C4-2B (cell line): ENCODE data around the gene ZG16.

Source experiments
- H3K27ac ChIP-seq: fragments of 450-650 bp; 2 replicates; pipeline ENCODE4 v1.5.1; 2017
- CTCF ChIP-seq: fragments of 450-650 bp; conservative IDR thresholded peaks from 2 replicates; pipeline ENCODE4 v1.5.1; 2017; ENCODE audit warnings: mild to moderate bottlenecking
- ZFX ChIP-seq: fragments of 450-650 bp; IDR thresholded peaks from 2 replicates; pipeline ENCODE4 v1.6.1; 2017

ZG16 gene

GRCh38 chr16:29815032-29815721 is 37.1 kb downstream of the ZG16 start:
- H3K27ac ChIP-seq, result peak overlapping the region; percentile 96
- TF ChIP-seq CTCF (no peak), ZFX (no peak)

- TF ChIP-seq CTCF (peak; percentile 97), ZFX (0 out of 2 replicates have a peak, but pooled peaks have one; percentile 35)
- peak within 1 kb of the TSS; percentile 96 for H3K27ac ChIP-seq
Measured at GRCh38 chr16:29815793-29816693, 38.0 kb downstream of the ZG16 start, which contains the start of gene PAGR1. TSS of gene PAGR1 (plus strand) at chr16:29816152. CDS start at chr16:29816526, 374 bp downstream.

GRCh38 chr16:29816694-29817441 is 38.8 kb downstream of the ZG16 start:
- H3K27ac ChIP-seq, result peak overlapping the region; percentile 96
- TF ChIP-seq CTCF (no peak), ZFX (no peak)

GRCh38 chr16:29818082-29818481 is 40.0 kb downstream of the ZG16 start:
- H3K27ac ChIP-seq, result no peak overlapping the region
- TF ChIP-seq CTCF (no peak), ZFX (no peak)

GRCh38 chr16:29819506-29819905 is 41.5 kb downstream of the ZG16 start:
- TF ChIP-seq ZFX, result no peak
- TF ChIP-seq CTCF, result no peak
- H3K27ac ChIP-seq, result no peak overlapping the region

DNA sequence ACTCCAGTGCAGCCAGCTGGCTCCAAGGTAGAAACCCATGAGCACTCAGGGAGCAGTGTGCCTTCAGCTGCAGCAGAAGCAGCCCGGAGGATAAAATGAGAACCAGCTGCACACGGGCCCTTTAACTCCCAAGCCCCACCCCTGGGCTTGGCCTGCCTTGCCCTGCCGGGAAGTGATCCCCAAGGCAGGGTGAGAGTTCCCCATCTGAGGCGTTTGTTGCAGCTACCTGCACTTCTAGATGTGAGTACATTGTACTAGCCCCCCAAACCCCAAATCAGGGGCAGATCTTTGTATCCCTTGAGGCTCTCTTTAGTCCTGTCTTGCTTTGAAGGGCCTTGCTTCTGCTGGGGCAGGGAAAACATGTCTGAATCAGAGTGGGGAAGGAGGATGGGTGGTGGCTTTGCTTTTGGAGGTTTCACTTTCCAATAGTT is 42.2 kb downstream of the ZG16 start, which contains the start of gene MVP:
Gene MVP (plus strand): TSS at position 192 of the 431 bp plus-strand sequence. CDS start 10,088 bp downstream, outside the sequence.
- no peak within 1 kb of the TSS for H3K27ac ChIP-seq
- no peak for TF ChIP-seq ZFX
- TF ChIP-seq CTCF, result no peak
